ENCODE data around the gene SGPL1. TPM values are rescaled to one million over a fixed set of nuclear protein-coding genes. Genes with fewer than 3 reads are reported as not detected.

The SGPL1 gene
- total RNA-seq, 1 experiment from 2014 or later, result 35.1 TPM

- peaks cover 3% of the 10 kb centered on the region for H3K36me3 ChIP-seq (replicated peaks; ENCODE audit: control insufficient read depth, insufficient read depth, low read length)
- DNase-seq, result no peak
- H3K27me3 ChIP-seq (ENCODE audit: control insufficient read depth, insufficient read depth, low read length), result no peaks in the 10 kb centered on the region
- no peak overlapping the region for H3K4me3 ChIP-seq (ENCODE audit: insufficient read depth, low read depth, low read length)
Observed at GRCh38 chr10:70814126-70814525, 1.6 kb upstream of the SGPL1 start.

DNA sequence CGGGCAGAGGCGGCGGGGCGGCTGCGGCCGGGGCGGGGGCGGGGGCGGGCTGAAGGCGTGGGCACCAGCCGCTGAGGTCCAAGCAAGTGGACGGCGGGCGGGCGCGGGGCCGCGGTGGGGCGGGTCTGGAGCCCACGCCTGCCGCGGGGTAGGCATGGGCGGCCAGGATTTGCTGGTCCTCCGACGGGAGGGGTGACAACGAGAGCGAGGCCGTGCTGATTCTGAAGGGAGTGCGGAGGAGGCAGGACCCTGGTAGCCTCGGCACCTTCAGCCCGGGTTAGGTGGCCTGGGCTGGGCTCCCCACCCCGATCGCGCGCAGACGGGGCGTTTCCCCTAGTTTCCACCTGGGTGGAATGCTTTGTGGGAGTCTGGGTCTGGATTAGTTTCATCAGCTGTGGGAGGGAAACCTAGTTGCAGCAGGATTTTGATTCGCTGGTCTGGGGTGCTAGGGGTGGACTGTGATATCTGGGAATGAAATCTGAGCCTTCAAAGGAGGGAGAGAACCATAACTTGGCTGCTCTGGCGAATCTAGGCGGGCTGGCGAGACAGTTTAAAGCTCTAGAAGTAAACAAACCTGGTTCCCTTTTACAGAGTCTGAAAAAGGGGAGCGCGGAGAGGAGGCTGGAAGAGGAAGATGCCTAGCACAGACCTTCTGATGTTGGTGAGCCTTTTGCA is 609 bp downstream of the SGPL1 start:
- peak overlapping the region; percentile 83 for H3K4me3 ChIP-seq (ENCODE audit: insufficient read depth, low read depth, low read length)
- H3K27me3 ChIP-seq (ENCODE audit: control insufficient read depth, insufficient read depth, low read length), result no peaks in the 10 kb centered on the region
- peaks cover 3% of the 10 kb centered on the region for H3K36me3 ChIP-seq (replicated peaks; ENCODE audit: control insufficient read depth, insufficient read depth, low read length)
- peak; percentile 87 for DNase-seq

- DNase-seq, result no peak
Observed at GRCh38 chr10:70820976-70821750, 5.4 kb downstream of the SGPL1 start.

GRCh38 chr10:70822076-70822820 is 6.5 kb downstream of the SGPL1 start:
- no peak for DNase-seq
- Histone ChIP-seq H3K4me3 (ENCODE audit: insufficient read depth, low read depth, low read length) (no peak overlapping the region), H3K36me3 (replicated peaks; ENCODE audit: control insufficient read depth, insufficient read depth, low read length) (peaks cover 7% of the 10 kb centered on the region), H3K27me3 (ENCODE audit: control insufficient read depth, insufficient read depth, low read length) (no peaks in the 10 kb centered on the region)

More at GRCh38 chr10:70820976-70821750, 5.4 kb downstream of the SGPL1 start:
- Histone ChIP-seq H3K36me3 (replicated peaks; ENCODE audit: control insufficient read depth, insufficient read depth, low read length) (peaks cover 7% of the 10 kb centered on the region), H3K4me3 (ENCODE audit: insufficient read depth, low read depth, low read length) (no peak overlapping the region), H3K27me3 (ENCODE audit: control insufficient read depth, insufficient read depth, low read length) (no peaks in the 10 kb centered on the region)

GRCh38 chr10:70827086-70827757 is 11.5 kb downstream of the SGPL1 start:
- Histone ChIP-seq H3K27me3 (ENCODE audit: control insufficient read depth, insufficient read depth, low read length) (no peaks in the 10 kb centered on the region), H3K4me3 (ENCODE audit: insufficient read depth, low read depth, low read length) (no peak overlapping the region), H3K36me3 (replicated peaks; ENCODE audit: control insufficient read depth, insufficient read depth, low read length) (peaks cover 2% of the 10 kb centered on the region)
- DNase-seq, result no peak

DNA sequence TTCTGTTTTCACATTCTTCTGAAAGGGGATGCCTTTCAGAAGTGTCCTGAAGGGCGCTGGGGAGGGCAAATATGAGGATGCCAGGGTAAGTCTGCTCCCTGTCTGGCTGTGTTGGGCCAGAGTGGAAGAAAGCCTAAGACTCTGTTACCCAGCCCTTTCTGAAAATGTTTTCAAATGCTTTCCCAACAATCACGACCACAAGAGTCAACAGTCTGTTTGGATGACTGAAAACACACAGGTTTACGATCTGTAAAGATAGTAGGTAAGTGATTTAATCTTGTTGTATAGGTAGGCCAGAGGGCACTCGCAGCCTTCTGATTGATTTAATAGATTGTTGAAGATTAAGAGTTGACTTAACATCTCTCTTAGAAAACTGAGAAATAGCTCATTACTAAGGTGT is 13.2 kb downstream of the SGPL1 start:
- no peak overlapping the region for H3K4me3 ChIP-seq (ENCODE audit: insufficient read depth, low read depth, low read length)
- no peaks in the 10 kb centered on the region for H3K27me3 ChIP-seq (ENCODE audit: control insufficient read depth, insufficient read depth, low read length)
- H3K36me3 ChIP-seq (replicated peaks; ENCODE audit: control insufficient read depth, insufficient read depth, low read length), result peaks cover 2% of the 10 kb centered on the region
- no peak for DNase-seq

- Histone ChIP-seq H3K36me3 (replicated peaks; ENCODE audit: control insufficient read depth, insufficient read depth, low read length) (peaks cover 2% of the 10 kb centered on the region), H3K4me3 (ENCODE audit: insufficient read depth, low read depth, low read length) (no peak overlapping the region), H3K27me3 (ENCODE audit: control insufficient read depth, insufficient read depth, low read length) (no peaks in the 10 kb centered on the region)
- no peak for DNase-seq
Observed at GRCh38 chr10:70829543-70829942, 13.8 kb downstream of the SGPL1 start.

- no peak for DNase-seq
- H3K4me3 ChIP-seq (ENCODE audit: insufficient read depth, low read depth, low read length), result no peak overlapping the region
- peaks cover 2% of the 10 kb centered on the region for H3K36me3 ChIP-seq (replicated peaks; ENCODE audit: control insufficient read depth, insufficient read depth, low read length)
- no peaks in the 10 kb centered on the region for H3K27me3 ChIP-seq (ENCODE audit: control insufficient read depth, insufficient read depth, low read length)
Observed at GRCh38 chr10:70830164-70830563, 14.4 kb downstream of the SGPL1 start.

GRCh38 chr10:70832221-70832620 is 16.5 kb downstream of the SGPL1 start:
- Histone ChIP-seq H3K36me3 (replicated peaks; ENCODE audit: control insufficient read depth, insufficient read depth, low read length) (no peaks in the 10 kb centered on the region; the same call in 1 of the 2 replicates), H3K4me3 (ENCODE audit: insufficient read depth, low read depth, low read length) (no peak overlapping the region), H3K27me3 (ENCODE audit: control insufficient read depth, insufficient read depth, low read length) (no peaks in the 10 kb centered on the region)
- DNase-seq, result no peak

DNA sequence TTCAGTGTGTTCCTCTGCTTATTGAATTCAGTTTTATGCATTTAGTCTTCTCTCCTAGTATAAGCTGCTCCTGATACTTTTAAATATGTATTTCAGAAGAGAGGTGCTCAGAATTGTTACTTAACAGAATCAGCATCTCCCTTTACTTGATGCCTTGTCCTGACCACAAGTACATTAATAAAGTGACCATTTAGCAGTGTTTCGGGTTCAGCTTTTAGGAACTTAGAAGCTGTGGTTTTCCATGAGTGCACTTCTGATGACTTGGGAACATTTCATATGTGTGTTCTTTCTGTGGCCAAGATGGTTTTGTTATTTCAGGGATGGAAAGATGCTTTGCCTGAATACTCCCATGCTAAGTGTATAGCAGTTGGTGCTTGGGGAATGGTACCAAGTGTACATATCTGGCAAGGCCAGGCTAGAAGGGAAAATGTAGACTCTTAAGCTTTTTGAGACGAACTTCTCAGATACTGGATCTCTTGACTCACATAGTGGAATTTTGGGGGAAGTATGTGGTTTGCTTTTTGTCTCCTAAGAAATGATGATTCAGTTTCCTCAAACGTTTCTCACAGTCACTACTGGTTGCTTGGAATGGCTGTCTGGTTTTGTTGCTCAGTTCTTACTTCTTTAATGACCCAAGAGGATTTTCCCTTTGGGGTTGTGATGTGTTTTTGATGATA is 17.2 kb downstream of the SGPL1 start:
- no peaks in the 10 kb centered on the region; the same call in 1 of the 2 replicates for H3K36me3 ChIP-seq (replicated peaks; ENCODE audit: control insufficient read depth, insufficient read depth, low read length)
- no peak overlapping the region for H3K4me3 ChIP-seq (ENCODE audit: insufficient read depth, low read depth, low read length)

DNA sequence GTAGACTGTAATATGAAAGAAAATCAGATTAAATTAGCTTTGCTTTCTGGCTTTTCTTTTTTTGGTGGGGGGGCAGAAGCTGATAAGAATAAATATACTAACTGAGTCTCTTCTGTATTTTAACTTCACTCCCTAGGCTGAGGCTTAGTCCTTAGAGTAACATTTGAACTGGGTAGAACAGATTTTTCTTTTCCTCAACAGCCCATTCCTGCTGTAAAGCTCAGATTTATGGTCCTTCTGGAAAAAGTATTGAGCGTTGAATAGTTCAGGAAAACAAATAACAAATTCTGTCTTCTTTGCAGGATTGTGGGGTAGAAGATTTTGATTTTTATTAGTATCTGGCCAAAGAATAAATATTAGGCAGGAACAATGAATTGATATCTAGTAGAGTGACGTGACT is 17.9 kb downstream of the SGPL1 start:
- no peak for DNase-seq
- H3K4me3 ChIP-seq (ENCODE audit: insufficient read depth, low read depth, low read length), result no peak overlapping the region

More for the DNA sequence above, 17.2 kb downstream of the SGPL1 start:
- H3K27me3 ChIP-seq (ENCODE audit: control insufficient read depth, insufficient read depth, low read length), result no peaks in the 10 kb centered on the region
- DNase-seq, result no peak

DNA sequence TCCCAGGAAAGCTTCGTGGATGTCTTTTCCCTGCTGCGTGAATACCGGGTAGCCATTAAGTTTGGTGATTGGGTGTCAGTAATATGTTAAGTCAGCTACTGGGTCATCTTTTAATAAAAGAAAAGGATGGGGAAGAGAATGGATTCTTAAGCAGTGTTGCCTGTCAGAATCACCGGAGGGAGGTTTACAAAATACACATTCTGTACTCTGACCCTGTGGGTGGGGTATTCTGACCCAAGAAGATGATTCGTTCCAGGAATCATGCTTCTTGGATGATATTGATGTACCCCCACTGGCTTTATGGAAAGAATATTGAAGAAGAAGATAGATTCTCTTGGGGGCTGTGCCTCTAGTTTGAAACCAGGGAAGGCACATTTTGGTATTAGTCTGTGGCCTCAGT is 18.3 kb downstream of the SGPL1 start:
- H3K36me3 ChIP-seq (replicated peaks; ENCODE audit: control insufficient read depth, insufficient read depth, low read length), result no peaks in the 10 kb centered on the region; the same call in 1 of the 2 replicates
- H3K27me3 ChIP-seq (ENCODE audit: control insufficient read depth, insufficient read depth, low read length), result no peaks in the 10 kb centered on the region
- H3K4me3 ChIP-seq (ENCODE audit: insufficient read depth, low read depth, low read length), result no peak overlapping the region
- DNase-seq, result no peak

More for the DNA sequence above, 17.9 kb downstream of the SGPL1 start:
- H3K36me3 ChIP-seq (replicated peaks; ENCODE audit: control insufficient read depth, insufficient read depth, low read length), result no peaks in the 10 kb centered on the region; the same call in 1 of the 2 replicates
- no peaks in the 10 kb centered on the region for H3K27me3 ChIP-seq (ENCODE audit: control insufficient read depth, insufficient read depth, low read length)

- no peaks in the 10 kb centered on the region; the same call in 1 of the 2 replicates for H3K36me3 ChIP-seq (replicated peaks; ENCODE audit: control insufficient read depth, insufficient read depth, low read length)
- H3K4me3 ChIP-seq (ENCODE audit: insufficient read depth, low read depth, low read length), result no peak overlapping the region
- H3K27me3 ChIP-seq (ENCODE audit: control insufficient read depth, insufficient read depth, low read length), result no peaks in the 10 kb centered on the region
- DNase-seq, result no peak
Observed at GRCh38 chr10:70834441-70835151, 18.8 kb downstream of the SGPL1 start.
